ENCODE results near the gene PCED1A.

The PCED1A gene, protein sequence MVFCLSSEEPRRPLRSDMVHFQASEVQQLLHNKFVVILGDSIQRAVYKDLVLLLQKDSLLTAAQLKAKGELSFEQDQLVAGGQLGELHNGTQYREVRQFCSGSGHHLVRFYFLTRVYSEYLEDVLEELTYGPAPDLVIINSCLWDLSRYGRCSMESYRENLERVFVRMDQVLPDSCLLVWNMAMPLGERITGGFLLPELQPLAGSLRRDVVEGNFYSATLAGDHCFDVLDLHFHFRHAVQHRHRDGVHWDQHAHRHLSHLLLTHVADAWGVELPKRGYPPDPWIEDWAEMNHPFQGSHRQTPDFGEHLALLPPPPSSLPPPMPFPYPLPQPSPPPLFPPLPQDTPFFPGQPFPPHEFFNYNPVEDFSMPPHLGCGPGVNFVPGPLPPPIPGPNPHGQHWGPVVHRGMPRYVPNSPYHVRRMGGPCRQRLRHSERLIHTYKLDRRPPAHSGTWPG

DNA sequence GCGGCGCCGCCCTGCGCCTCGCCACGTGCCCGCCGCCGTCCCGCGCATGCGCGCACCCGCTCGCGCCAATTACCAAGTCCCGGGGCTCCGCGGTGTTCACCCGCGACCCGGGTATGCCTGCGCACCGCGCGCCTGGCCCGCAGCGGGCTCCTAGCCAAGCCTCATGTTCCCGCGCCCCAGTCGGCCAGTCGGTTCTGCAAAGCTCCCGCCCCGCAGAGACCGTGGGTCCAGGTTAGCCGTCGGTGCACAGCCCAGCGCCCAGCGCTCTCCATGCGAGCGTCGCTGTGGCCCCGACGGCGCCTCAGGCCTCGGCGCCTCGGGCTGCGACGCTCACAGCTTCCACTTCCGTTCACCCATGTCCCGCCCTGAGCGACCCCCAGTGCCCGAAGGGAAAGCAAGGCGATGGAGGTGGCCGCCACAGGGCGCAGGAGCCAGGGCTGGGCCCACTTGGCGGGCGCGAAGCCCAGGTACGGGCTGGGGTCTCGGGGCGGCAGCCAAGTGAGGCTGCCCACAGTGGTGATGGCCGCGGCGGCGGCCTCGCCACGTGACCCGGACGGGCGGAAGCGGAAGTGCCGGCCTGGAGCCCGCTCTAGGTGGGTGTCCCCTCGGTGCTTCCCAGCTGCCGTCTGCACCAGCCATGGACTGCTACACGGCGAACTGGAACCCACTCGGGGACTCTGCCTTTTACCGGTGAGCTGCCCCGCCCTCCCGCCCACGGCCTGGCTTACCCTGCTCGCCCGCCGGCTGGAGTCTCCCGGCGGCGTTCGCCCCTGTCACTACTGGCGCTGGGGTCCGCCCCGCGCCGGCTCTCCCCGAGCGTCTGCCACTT is at the start of gene PCED1A, which contains the start of gene VPS16:
Gene PCED1A (minus strand): TSS at position 518 of the 829 bp plus-strand sequence. CDS start 743 bp downstream, outside the sequence.
Gene VPS16 (plus strand): TSS at position 608 of the 829 bp plus-strand sequence. CDS start 30 bp downstream, at position 638.
- peak; percentile 89 for DNase-seq

DNA sequence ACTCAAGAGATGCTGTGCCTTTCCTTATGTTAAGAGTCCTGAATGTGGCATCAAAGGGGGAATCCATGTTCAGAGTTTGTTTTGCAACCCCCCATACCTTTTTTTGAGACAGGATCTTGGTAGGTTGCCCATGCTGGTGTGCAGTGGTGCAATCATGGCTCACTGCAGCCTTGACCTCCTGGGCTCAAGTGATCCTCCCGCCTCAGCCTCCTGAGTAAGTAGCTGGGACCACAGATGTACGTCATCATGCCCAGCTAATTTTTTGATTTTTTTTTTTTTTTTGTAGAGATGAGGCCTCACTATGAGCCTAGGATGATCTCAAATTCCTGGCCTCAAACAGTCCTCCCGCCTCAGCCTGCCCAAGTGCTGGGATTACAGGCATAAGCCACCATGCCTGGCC is 49.3 kb upstream of the PCED1A start:
- no peak for DNase-seq

DNA sequence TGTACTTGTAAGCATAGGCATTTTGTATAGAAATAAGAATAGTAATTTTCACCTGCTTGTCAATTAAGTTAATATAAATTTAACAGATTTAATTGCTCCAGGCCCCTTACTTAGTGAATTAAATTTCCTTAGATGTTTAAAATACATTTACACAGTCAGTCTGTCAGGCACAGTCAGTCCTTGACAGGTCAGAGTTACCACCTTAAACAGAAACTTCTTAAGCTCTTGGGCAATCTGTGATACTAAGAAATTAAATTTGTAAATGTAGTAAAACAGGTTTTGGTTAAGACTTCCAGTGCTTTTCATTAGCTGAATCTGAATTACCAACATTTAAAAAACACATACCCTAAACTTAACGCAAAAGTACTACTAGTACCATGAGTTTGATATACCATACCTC is 48.8 kb upstream of the PCED1A start:
- no peak for DNase-seq

DNA sequence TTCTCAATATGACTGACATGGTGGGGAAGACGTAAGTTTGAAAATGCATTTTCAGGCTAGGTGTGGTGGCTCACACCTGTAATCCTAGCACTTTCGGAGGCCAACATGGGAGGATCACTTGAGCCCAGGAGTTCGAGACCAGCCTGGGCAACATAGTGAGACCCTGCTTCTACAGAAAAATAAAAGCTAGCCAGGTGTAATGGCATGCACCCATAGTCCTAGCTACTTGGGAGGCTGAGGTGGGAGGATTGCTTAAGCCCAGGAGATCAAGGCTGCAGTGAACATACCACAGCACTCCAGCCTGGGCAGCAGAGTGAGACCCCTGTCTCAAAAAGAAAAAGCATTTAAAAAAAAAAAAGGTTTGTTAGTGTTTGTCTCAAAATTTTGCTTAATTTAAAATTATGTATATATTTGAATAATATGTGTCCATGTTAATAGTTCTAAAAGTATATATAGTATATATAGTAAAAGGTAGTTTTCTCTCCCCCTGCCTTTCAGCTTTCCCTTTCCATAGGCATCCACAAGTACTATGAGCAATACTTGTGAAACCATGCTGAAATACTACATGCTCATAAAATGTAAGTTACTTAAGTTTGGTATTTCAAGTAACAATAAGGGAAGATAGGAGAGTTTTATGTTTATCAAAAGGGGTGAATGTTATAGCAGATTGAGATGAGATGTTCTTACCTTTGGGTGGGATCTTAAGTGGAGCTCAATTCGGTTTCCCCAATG is 47.9 kb upstream of the PCED1A start:
- no peak for DNase-seq

DNA sequence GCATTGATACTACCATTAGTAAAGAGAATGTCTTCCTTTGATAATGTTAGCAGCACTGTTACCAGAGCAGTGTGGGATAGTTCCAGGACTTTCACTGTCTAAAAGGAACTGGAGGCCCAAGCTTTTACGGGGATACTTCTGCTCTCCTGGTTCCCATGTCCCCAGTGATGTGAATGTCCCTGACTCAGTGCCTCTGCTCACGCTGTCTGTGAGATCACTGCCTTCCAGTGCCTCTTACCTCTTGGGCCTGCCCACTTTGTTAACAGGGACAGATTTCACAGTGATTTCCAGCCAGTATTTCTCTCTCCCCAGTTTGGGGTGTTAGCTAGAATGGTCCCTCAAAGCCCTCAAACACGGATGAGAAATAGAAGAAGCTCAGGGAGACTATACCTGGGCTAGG is 47.3 kb upstream of the PCED1A start:
- no peak for DNase-seq

DNA sequence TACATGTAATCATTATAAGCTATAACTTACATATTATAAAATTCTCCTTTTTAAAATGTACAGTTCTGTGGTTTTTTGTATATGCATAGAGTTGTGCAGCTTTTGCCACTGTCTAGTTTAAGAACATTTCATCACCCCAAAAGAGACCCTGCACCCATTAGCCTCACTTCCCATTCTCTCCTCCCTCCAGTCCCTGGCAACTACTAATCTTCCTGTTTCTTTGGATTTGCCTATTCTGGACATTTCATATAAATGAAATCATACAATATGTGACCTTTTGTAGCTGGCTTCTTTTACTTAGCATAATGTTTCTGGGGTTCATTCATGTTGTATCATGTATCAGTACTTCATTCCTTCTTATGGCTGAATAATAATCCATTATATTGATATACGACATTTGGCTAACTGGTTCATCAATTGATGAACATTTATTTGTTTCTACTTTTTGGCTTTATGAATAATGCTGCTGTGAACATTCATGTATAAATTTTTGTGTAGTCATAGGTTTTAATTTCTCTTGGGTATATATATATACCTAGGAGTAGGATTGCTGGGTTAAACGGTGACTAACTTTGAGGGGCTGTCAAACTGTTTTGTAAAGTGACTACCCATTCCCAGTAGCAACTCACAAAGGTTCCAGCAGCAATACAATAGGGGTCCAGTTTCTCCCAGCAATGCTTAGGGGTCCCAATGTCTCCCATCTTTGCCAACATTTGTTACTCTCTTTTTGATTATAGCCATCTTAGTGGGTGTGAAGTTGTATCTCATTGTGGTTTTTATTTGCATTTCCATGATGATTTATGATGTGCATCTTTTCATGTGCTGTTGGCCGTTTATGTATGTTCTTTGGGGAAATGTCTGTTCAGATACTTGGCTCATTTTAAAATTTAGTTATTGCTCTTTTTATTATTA is 43.5 kb upstream of the PCED1A start:
- DNase-seq, result no peak

DNA sequence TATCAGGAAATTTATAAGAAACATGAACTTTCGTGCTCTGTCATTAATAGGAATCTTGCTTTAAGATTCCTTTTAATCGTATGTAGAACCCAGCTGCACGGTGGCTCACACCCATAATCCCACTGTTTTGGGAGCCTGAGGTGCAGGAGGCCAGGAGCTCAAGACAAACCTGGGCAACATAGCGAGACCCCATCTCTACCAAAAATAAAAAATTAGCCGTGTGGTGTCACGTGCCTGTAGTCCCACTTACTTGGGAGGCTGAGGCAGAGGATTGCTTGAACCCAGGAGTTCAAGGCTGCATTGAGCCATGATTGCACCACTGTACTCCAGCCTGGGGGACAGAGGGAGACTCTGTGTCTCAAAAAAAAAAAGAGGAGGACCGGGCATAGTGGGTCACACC is 40.2 kb upstream of the PCED1A start:
- DNase-seq, result no peak

DNA sequence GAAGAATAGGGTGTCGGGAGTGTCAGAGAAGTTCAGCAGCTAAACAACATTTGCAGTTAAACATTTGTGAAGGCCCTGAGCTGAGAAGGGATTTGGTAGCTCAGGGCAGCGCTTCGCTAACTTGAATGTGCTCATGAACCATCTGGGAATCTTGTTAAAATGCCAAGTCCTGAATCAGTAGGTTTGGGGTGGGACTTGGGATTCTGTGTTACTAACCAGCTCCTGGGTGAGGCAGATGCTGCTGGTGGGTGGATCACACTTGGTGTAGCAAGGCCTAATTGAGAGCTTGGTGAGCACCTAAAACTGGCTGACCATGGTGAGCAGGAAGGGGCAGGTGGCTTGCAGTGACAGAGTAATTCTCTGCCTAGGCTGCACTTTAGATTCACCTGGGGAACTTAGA is 38.7 kb upstream of the PCED1A start:
- DNase-seq, result peak; percentile 48

DNA sequence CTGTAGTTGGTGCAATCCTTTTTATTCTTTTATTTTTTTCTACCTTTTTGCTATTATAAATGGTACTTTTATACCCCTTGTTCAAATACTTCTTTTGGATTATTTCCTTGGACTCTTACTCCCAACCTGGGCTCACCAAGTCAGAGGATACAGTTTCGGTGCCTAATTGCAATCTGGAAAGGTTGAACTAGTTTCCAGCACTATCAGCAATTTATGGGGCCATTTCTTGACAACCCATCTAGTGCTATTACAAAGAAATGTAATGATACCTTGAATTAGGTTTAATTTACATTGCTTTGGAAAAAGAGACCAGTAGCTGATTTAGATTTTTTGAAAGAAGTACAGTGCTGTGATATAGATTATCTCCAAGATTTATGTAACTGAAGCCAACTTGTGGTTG is 38.1 kb upstream of the PCED1A start:
- no peak for DNase-seq

DNA sequence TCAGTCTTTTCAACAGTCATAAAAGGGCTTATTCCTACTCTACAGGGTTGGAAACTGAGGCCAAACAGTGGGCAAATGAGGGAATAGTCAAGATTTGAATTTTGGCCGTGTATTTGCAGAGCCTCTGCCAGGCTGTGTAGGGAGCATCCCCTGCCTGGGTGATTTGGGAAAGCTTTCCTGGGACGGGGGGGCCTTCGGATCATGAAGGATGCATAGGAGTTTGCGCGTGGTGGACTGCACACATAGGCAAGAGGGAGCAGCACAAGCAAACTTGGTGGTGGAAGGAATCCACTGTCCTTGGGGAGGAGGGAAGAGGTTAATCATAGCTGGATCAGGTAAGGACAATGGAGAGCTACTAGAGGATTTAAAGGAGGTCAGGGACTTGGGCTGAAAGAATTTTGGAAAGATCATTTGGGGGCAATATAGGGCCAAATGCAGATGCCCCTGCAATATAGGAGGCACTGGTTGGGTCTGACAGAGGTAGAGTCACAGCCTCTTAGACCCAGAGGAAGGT is 35.3 kb upstream of the PCED1A start:
- DNase-seq, result no peak

DNA sequence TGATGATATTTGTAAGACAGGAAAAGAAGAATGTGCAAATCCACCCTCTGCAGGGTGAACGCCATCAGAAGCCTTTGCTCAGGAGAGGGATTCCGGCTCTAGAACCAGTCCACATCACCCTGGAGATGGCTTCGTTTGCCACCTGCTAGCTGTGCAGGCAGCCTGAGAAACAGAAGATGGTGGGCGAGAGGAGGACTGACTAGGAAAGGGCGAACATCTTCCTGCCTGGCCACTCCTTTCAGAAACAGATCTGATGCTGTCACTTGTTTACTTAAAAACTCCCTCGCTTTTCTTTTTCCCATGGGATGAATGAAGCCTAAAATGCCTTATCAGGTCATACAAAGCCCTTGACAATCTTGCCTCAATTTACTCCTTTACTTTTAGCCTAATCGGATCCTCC is 34.0 kb upstream of the PCED1A start:
- DNase-seq, result no peak

DNA sequence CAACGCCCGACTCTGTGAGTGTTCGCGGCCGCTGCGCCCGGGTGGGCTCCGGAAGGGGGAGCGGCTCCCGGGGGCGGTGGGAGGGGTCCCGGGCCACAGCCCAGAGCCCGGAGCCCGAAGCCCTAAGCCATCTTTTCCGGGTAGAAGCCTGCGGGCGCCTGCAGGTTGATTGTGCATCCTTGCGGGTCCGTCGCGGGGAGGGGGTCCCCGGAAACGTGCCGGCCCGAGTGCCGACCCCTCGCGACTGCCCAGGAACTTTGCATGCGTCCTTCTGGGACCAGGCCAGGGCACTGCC is 33.2 kb upstream of the PCED1A start:
- peak; percentile 78 for DNase-seq

DNA sequence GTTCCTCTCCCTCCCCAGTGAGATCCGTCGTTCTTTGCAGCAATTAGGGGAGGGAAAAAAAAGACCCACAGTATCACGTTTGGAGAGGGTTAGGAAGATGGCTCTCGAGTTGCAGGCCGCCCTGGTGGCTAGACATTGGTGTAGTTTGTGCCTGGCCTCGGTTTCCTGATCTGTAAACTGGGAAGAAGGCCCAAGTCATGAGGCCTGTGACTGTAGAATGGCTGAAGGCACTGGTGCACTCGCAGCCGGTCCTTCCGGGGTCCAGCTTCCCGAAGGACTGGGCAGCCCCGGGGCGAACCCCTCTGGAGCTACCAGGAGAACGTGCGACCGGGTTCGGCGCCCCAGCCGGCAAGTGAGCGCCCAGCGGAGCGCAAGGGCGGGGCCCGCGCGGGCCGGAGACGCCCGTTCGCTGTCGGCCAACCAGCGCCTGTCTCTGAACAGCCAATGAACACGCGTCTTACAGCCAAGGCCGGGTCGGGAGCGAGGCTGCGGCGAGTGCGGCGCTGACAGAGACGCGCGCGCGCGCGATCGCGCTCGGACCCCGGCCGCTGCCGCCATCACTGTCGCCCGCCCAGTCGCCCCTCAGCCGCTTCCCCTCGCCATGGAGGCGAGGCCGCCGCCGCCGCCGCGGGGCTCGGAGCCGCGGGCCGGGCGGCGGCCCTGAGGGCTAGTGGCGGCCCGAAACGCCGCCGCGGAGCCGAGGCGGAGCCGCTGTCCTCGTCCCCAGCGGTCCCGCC is 32.7 kb upstream of the PCED1A start, which contains the start of gene PTPRA:
Gene PTPRA (plus strand): TSS at position 472 of the 737 bp plus-strand sequence. CDS start 90,797 bp downstream, outside the sequence.
- peak; percentile 95 for DNase-seq

DNA sequence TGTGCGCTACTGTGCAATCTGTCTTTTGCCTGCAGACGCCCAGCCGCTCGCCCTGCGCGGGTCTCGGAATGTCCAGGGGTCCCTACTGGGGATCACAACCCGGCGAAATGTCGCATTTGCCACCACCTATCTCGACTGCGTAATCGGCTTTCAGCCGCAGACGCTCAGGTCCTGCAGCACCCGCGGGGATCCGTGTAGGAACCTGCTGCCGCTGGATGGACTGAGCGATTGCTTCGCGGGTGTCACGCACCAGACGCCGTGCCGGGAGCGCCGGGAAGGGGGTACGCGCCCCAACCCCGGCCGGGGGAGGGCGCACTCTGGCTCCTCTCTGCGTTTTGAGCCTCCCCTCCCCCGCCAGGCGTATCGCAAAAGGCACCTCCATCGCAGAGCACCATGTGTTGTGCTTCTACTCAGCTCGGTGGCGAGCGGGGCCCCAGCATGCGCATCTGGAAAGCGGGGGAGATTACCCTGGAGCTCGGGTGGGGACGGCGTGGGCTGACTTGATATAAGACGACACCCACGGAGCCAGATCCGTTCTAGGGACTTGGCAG is 32.1 kb upstream of the PCED1A start:
- peak; percentile 77 for DNase-seq

DNA sequence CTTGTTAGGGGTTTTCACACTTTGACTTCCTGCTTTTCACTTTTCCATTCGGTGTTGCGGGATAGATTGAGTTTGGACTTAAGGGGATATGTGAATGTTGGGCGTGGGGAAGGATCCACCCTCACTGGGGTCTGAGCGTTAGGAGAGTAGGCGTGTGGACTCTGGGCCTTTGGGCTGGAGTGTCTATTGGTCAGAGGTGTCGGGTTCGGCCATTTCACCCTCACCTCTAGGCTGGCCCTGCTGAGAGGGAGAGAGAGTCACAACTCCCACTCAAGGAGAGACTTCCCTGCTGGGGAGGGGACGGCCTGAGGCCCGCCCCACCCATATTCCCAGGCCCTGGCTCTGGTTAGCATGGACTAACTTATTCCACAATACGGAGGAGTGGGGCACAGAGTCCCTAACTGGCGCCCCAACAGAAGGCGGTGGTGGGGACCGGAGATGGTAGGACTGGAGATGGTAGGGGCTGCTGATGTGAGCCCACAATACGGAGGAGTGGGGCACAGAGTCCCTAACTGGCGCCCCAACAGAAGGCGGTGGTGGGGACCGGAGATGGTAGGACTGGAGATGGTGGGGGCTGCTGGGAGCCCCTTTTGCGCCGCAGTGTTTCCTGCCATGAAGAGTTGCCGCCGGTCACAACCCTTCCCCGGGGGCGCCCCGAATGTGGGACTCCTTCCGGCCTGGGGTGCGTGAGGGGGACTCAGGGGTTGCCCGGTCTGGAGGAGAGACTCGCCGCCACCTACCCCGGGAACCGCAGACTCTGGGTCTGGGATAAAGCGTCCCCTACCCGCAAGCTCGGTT is 31.4 kb upstream of the PCED1A start:
- DNase-seq, result no peak

DNA sequence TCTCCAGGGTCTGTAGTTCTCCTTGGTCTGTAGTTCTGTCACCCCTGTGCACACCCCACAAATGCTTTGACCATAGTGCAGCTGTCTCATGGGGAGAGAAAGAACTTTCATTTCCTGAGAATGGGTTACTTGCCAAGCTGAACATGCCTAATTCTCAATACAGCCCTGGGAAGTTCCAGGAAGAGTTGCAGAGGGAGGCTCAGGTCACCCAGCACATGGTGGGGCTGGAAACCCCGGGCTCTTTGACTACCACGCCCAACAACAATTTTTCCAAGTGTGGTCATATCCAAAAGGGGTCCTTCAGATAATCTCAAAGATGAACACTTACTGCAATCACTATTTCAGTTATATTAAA is 30.6 kb upstream of the PCED1A start:
- no peak for DNase-seq

DNA sequence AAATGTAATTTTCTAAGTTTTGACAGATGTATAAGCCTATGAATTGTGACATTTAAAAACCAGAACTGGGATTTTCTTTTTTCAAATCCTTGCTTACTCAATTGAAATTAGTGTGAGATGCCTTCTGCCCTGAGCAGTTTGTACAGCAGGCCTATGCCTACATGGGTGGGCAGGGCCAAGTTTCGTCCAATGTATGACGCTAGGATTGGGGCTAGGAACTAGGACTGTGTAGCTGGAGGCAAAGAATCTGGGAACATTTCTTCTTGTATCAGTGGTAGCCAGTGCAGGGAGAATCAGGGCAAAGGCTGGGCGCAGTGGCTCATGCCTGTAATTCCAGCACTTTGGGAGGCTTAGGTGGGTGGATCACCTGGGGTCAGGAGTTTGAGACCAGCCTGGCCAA is 28.9 kb upstream of the PCED1A start:
- DNase-seq, result no peak

DNA sequence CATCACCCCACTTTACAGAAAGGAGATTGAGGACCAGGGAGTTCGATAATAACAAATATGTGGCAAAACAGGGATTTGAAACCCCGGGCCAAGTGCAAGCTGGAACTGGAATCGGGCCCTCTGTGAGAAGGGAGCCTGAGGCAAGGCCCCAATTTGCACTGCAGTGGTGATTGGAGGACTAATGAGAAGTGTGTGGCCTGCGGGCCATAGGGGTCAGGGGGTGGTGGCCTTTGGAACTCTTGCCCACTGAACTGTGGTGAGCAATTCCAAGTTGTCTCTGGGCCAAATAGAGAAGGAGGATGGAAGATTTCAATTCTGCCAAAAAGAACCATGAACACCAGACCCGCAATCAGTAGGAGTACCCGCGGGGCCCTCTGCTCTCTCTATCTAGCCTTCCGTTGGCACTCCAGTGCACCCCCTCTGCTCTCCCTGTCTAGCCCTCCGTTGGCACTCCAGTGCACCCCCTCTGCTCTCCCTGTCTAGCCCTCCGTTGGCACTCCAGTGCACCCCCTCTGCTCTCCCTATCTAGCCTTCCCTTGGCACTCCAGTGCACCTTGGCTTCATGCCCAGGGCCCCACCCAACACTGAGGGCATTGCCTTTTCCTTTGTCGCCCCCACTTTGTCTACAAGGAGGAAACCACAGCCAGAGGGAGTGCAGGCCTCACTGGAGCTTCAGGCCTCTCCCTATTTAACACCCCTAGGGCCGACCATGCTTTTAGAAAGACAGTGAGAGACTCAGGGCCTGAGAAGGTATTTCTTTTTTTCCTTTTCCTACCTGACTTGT is 26.8 kb upstream of the PCED1A start:
- DNase-seq, result no peak

DNA sequence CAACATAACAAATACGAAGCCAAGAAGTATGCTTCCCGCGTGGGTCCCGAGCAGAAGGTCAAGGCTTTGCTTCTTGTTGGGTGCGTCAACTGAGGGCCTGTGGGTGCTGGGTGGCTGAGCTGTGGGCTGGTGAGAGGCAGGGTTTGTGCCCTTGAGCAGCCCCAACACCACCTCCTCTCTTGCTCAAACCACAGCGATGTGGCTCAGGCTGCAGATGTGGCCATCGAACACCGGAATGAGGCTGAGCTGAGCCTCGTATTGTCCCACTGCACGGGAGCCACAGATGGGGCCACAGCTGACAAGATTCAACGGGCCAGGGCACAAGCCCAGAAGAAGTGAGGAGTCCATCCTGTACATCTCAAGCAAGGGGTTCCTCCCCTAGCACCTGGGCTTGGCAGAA is 25.8 kb upstream of the PCED1A start:
- DNase-seq, result no peak
